GM12892 (cell line): ENCODE measurements around the gene KCNMB2.

ENCODE experiments used
- POLR2A ChIP-seq: IDR thresholded peaks from 2 replicates; pipeline ENCODE4 v1.6.1; 2011; ENCODE audit warnings: low read depth, low read length, control low read depth
- POLR2AphosphoS5 ChIP-seq: IDR thresholded peaks from 2 replicates; pipeline ENCODE4 v1.6.1; 2011; ENCODE audit warnings: low read depth, low read length, control low read depth

GRCh38 chr3:178699810-178700209 is 163.6 kb downstream of the KCNMB2 start:
- no peak for TF ChIP-seq POLR2A
- TF ChIP-seq POLR2AphosphoS5 = no peak
